GM12878 (cell line): ENCODE data around the gene MVB12B. TPM values are rescaled to one million over a fixed set of nuclear protein-coding genes. Genes with fewer than 3 reads are reported as not detected.

Experiments used
- ATAC-seq: fragments of 200-7000 bp; cut with Tn5 transposase; 3 replicates; pipeline ENCODE4 v1.9.1; 2020; ENCODE audit warnings: mild to moderate bottlenecking, moderate library complexity
- BruUV-seq: library from RNA; stranded (reverse); fragments of 400-500 nt; replicated peaks from 2 replicates; lab custom pipeline; 2021; lab: Mats Ljungman, UMichigan
- CTCF ChIA-PET: fragments of 300-600 bp; sonication (Branson Sonifier 250); formaldehyde crosslinking; extraction: SDS; loops from one replicate; lab custom pipeline; 2021; ENCODE audit warnings: inconsistent platforms; lab: Yijun Ruan, JAX
- POLR2A ChIA-PET: fragments of 350-600 bp; formaldehyde crosslinking; extraction: SDS; loops from one replicate; lab custom pipeline; 2021; ENCODE audit warnings: inconsistent platforms; lab: Charles Lee
- RAD21 ChIA-PET: fragments of 300-600 bp; sonication (Branson Sonifier 250); formaldehyde crosslinking; loops from one replicate; lab custom pipeline; 2023; ENCODE audit warnings: antibody characterized with exemption; ENCODE audit not compliant: unreplicated experiment; lab: Charles Lee
- SMC1A ChIA-PET: fragments of 300-600 bp; sonication (Branson Sonifier 250); formaldehyde crosslinking; loops from one replicate; lab custom pipeline; 2023; ENCODE audit not compliant: unreplicated experiment, uncharacterized antibody; lab: Charles Lee
- DNase-seq: peaks from one replicate; pipeline ENCODE4 v3.0.0-alpha.2; 2011; ENCODE audit warnings: low read depth, low spot score
- FAIRE-seq: peaks from 3 replicates; lab custom pipeline; 2011; peaks lifted over from hg19 to GRCh38; lab: Jason Lieb, UNC
- H2AFZ ChIP-seq: 2 replicates; pipeline ENCODE4 v1.6.0; 2011; ENCODE audit warnings: low read depth, low read length, control low read depth; ENCODE audit not compliant: control insufficient read depth
- H3K27ac ChIP-seq: 2 replicates; pipeline ENCODE4 v1.5.1; 2011; ENCODE audit warnings: control low read depth; ENCODE audit not compliant: control insufficient read depth, insufficient read depth
- H3K27me3 ChIP-seq, 2 experiments: replicated peaks in 1 of 2; 2 replicates each; pipeline versions ENCODE4 v1.6.0 to v1.6.1; 2011; ENCODE audit warnings: low read length in 1 of 2; ENCODE audit not compliant: control insufficient read depth in 2 of 2, insufficient read depth in 2 of 2
- H3K36me3 ChIP-seq, 2 experiments: 2 replicates each; pipeline ENCODE4 v1.5.1; 2011; ENCODE audit warnings: low read length in 1 of 2; ENCODE audit not compliant: control insufficient read depth in 2 of 2, insufficient read depth in 2 of 2
- H3K4me1 ChIP-seq: 2 replicates; pipeline ENCODE4 v1.6.1; 2011; ENCODE audit warnings: mild to moderate bottlenecking, low read length, moderate library complexity, mixed read lengths; ENCODE audit not compliant: control insufficient read depth, insufficient read depth
- H3K4me2 ChIP-seq: 2 replicates; pipeline ENCODE4 v1.6.0; 2011; ENCODE audit warnings: control low read depth; ENCODE audit not compliant: control insufficient read depth, insufficient read depth
- H3K4me3 ChIP-seq: fragments of 200-600 bp; sonication (generic); 2 replicates; pipeline ENCODE4 v1.5.1; 2016
- H3K79me2 ChIP-seq: 2 replicates; pipeline ENCODE4 v1.6.0; 2011; ENCODE audit warnings: low read length; ENCODE audit not compliant: control insufficient read depth, insufficient read depth
- H3K9ac ChIP-seq: 2 replicates; pipeline ENCODE4 v1.8.0; 2011; ENCODE audit warnings: low read length, control low read depth, mixed read lengths; ENCODE audit not compliant: control insufficient read depth, insufficient read depth
- H3K9me3 ChIP-seq: replicated peaks from 3 replicates; pipeline ENCODE4 v1.5.1; 2011; ENCODE audit warnings: mild to moderate bottlenecking, low read length; ENCODE audit not compliant: control insufficient read depth, insufficient read depth
- H4K20me1 ChIP-seq: 2 replicates; pipeline ENCODE4 v1.6.0; 2011; ENCODE audit not compliant: control insufficient read depth, insufficient read depth
- CHD1 ChIP-seq: IDR thresholded peaks from 2 replicates; pipeline ENCODE4 v1.6.1; 2012; ENCODE audit warnings: low read depth, low read length, improper control_type of control experiment
- CUX1 ChIP-seq: IDR thresholded peaks from 2 replicates; pipeline ENCODE4 v1.6.1; 2012; ENCODE audit warnings: improper control_type of control experiment, low read depth, low read length; ENCODE audit not compliant: insufficient replicate concordance
- JUND ChIP-seq: IDR thresholded peaks from 2 replicates; pipeline ENCODE4 v1.6.1; 2012; ENCODE audit warnings: low read depth, mild to moderate bottlenecking, low read length, improper control_type of control experiment, moderate library complexity
- PBX3 ChIP-seq: IDR thresholded peaks from 2 replicates; pipeline ENCODE4 v1.6.1; 2011; ENCODE audit warnings: mild to moderate bottlenecking, low read depth, low read length, moderate library complexity; ENCODE audit not compliant: insufficient replicate concordance
- SMC3 ChIP-seq: IDR thresholded peaks from 2 replicates; pipeline ENCODE4 v1.6.1; 2011; ENCODE audit warnings: low read length, improper control_type of control experiment, borderline replicate concordance
- YY1 ChIP-seq: IDR thresholded peaks from 2 replicates; pipeline ENCODE4 v1.6.1; 2011; ENCODE audit warnings: low read depth, mild to moderate bottlenecking, low read length
- WGBS: methylation state at CpG from one replicate; pipeline ENCODE4 v1.1.6; 2016; ENCODE audit warnings: low lambda C conversion rate; ENCODE audit not compliant: insufficient replicate concordance, insufficient coverage; ENCODE audit errors: missing lambda C conversion rate; 5-methylcytosine and 5-hydroxymethylcytosine counted together
- in situ Hi-C: fragments of 300-500 bp; cut with MboI; formaldehyde crosslinking; loops from 9 replicates; pipeline ENCODE4 v1.14.3; 2018; ENCODE audit warnings: mixed read lengths
- intact Hi-C: fragments of 100-400 bp; cut with micrococcal nuclease; formaldehyde crosslinking; loops from one replicate; pipeline ENCODE4 v1.14.2; 2022; ENCODE audit not compliant: unreplicated experiment
- polyA plus RNA-seq, 11 experiments: library from polyadenylated mRNA; depleted of rRNA in 4 of 11; unstranded in 6 of 11; stranded (reverse) in 5 of 11; fragments of >200 nt; fragmentation: Nextera tagmentation in 4 of 11; fragmentation: Illumina TruSeq in 1 of 11; extraction: Ambion mirVana in 4 of 11; extraction: Trizol in 1 of 11; gene quantifications; 1 replicate in 1 of 11; 2 replicates in 10 of 11; pipeline versions ENCODE4 v1.2.1 to v1.2.3, GENCODE V29; 2011 to 2016; ENCODE audit warnings: inconsistent platforms in 2 of 11, missing spikeins in 2 of 11, low read depth in 1 of 11
- total RNA-seq, 4 experiments: library from RNA; depleted of rRNA in 3 of 4; stranded (reverse); fragments of >200 nt in 3 of 4; fragmentation: Illumina TruSeq in 1 of 4; extraction: Trizol in 1 of 4; gene quantifications; 2 replicates each; pipeline versions ENCODE4 v1.2.1 to v1.2.3, GENCODE V29; 2013 to 2021

The MVB12B gene
- total and polyA plus RNA-seq, 10 of the 15 experiments (the other 5 are each of a cell fraction or from before 2014, with no cell fraction given), result 0.08 TPM; not detected in 9

GRCh38 chr9:126495411-126496180 is 169.0 kb downstream of the MVB12B start:
- DNase-seq, result no peak
- 59% methylated on average over 6 of the region's 7 CpGs for WGBS
- Histone ChIP-seq H3K27ac (no peak overlapping the region), H4K20me1 (peaks cover 4% of the 10 kb centered on the region; the same call in 1 of the 2 replicates)
- no peak for TF ChIP-seq SMC3
- TF ChIP-seq, all 136 proteins: peak for 0
- FAIRE-seq (no peak), ATAC-seq (no peak)
- Histone ChIP-seq H3K36me3 (no peaks in the 10 kb centered on the region), H3K27me3 (peaks cover 0 to 5% of the 10 kb centered on the region in 2 experiments; a peak in 2 of 4 replicates), H3K9ac (no peak overlapping the region), H2AFZ (no peak overlapping the region), H3K79me2 (no peaks in the 10 kb centered on the region), H3K9me3 (no peaks in the 10 kb centered on the region), H3K4me3 (no peak overlapping the region), H3K4me2 (no peak overlapping the region), H3K4me1 (no peaks in the 10 kb centered on the region)
- ChIA-PET CTCF (interaction anchor here (1.7 kb wide), 1 partner anchor 97 kb away, joined by 3 read pairs; no protein-coding TSS in a partner anchor), RAD21 (no interaction called here), POLR2A (no interaction called here), SMC1A (interaction anchor here (0.6 kb wide), 1 partner anchor 263 kb away, joined by 3 read pairs; no protein-coding TSS in a partner anchor)
- in situ Hi-C loops, result no loop called here
- BruUV-seq, result no TSS peak
- intact Hi-C loops, result loop anchor here (10.0 kb wide), 1 partner anchor 351 kb away; no protein-coding TSS in a partner anchor

GRCh38 chr9:126496181-126496576 is 169.6 kb downstream of the MVB12B start:
- Histone ChIP-seq H4K20me1 (peaks cover 4% of the 10 kb centered on the region; the same call in 1 of the 2 replicates), H3K4me3 (no peak overlapping the region), H3K79me2 (no peaks in the 10 kb centered on the region), H3K9ac (no peak overlapping the region), H3K27me3 (peaks cover 0 to 5% of the 10 kb centered on the region in 2 experiments; a peak in 2 of 4 replicates), H3K27ac (no peak overlapping the region), H3K4me1 (no peaks in the 10 kb centered on the region), H2AFZ (no peak overlapping the region), H3K4me2 (no peak overlapping the region), H3K9me3 (no peaks in the 10 kb centered on the region), H3K36me3 (no peaks in the 10 kb centered on the region)
- POLR2A ChIA-PET, result no interaction called here
- no peak for FAIRE-seq
- DNase-seq, result no peak
- RAD21 ChIA-PET, result no interaction called here
- WGBS, result no CpG with 5 or more reads among the region's 3 CpGs
- intact Hi-C loops, result loop anchor here (10.0 kb wide), 1 partner anchor 351 kb away; no protein-coding TSS in a partner anchor
- in situ Hi-C loops, result no loop called here
- CTCF ChIA-PET, result interaction anchor here (6.4 kb wide), 1 partner anchor 62 kb away, joined by 86 read pairs; no protein-coding TSS in a partner anchor
- SMC1A ChIA-PET, result interaction anchor here (0.6 kb wide), 1 partner anchor 263 kb away, joined by 3 read pairs; no protein-coding TSS in a partner anchor
- BruUV-seq, result no TSS peak
- no peak for ATAC-seq
- no peak for TF ChIP-seq CUX1
- no peak for TF ChIP-seq JUND
- no peak for TF ChIP-seq YY1
- TF ChIP-seq PBX3, result no peak
- TF ChIP-seq CHD1, result no peak
